HepG2 (cell line): Measurements from ENCODE around the gene TMEM164.

Experiments
- FOXK1 ChIP-seq: sonication (generic); formaldehyde crosslinking; IDR thresholded peaks from 2 replicates; pipeline ENCODE4 v1.4.0; 2020; ENCODE audit warnings: low read depth, missing genetic modification reagents, borderline replicate concordance
- GTF3A ChIP-seq: sonication (generic); formaldehyde crosslinking; conservative IDR thresholded peaks from 2 replicates; pipeline ENCODE4 v1.4.0; 2020; ENCODE audit warnings: mild to moderate bottlenecking, missing genetic modification reagents
- HDAC2 ChIP-seq: sonication (generic); formaldehyde crosslinking; IDR thresholded peaks from 2 replicates; pipeline ENCODE4 v1.4.0; 2020; ENCODE audit warnings: missing genetic modification reagents
- SMAD9 ChIP-seq: sonication (generic); formaldehyde crosslinking; IDR thresholded peaks from 2 replicates; pipeline ENCODE4 v1.5.1; 2020; ENCODE audit warnings: mild to moderate bottlenecking, missing genetic modification reagents
- SRY ChIP-seq: sonication (generic); formaldehyde crosslinking; IDR thresholded peaks from 2 replicates; pipeline ENCODE4 v1.8.0; 2022; ENCODE audit warnings: mild to moderate bottlenecking, missing genetic modification reagents
- YEATS4 ChIP-seq: sonication (generic); formaldehyde crosslinking; IDR thresholded peaks from 2 replicates; pipeline ENCODE4 v1.4.0; 2020; ENCODE audit warnings: missing genetic modification reagents, borderline replicate concordance
- ZFP36 ChIP-seq: fragments of 150-350 bp; IDR thresholded peaks from 2 replicates; pipeline ENCODE4 v1.6.1; 2018; ENCODE audit warnings: borderline replicate concordance, low read length, low read depth; ENCODE audit not compliant: partially characterized antibody
- ZFP37 ChIP-seq: sonication (generic); formaldehyde crosslinking; IDR thresholded peaks from 2 replicates; pipeline ENCODE4 v1.4.0; 2020; ENCODE audit warnings: missing genetic modification reagents, borderline replicate concordance
- TF ChIP-seq, protein P1 (sequence below): sonication (generic); formaldehyde crosslinking; IDR thresholded peaks from 2 replicates; pipeline ENCODE4 v1.5.0; 2020; ENCODE audit warnings: mild to moderate bottlenecking, missing genetic modification reagents, moderate library complexity
- TF ChIP-seq, protein P2 (sequence below): sonication (generic); formaldehyde crosslinking; IDR thresholded peaks from 2 replicates; pipeline ENCODE4 v1.4.0; 2020; ENCODE audit warnings: mild to moderate bottlenecking, missing genetic modification reagents, borderline replicate concordance

DNA sequence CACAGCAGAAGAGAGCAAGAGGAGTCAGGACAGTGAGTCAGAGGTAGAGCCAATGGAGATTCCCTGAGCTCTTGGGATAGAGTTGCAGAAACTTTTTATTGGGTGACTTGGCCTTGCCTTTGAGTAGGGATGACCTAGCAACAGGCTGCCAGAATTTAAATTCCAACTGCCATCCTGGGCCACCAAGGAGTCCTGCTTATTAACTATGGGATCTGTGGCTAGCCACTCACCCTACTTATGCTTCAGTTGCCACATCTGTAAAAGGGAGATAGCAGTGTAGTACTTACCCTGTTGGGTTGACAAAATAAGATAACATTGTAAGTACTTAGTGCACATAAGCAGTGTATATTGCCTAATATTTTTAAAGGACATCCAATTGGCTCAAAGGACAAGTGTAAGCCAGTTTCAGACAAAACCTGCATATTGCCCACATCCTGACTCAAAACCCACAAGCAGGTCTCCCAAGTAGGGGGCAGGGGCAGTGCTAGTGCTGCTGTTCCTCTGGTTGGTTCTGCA lies 43.5 kb upstream of the TMEM164 start:
- TF ChIP-seq SRY (CRISPR knock-in tag) (no peak), ZFP36 (no peak), HDAC2 (CRISPR knock-in tag) (no peak), ZFP37 (CRISPR knock-in tag) (no peak), SMAD9 (CRISPR knock-in tag) (no peak), FOXK1 (CRISPR knock-in tag) (no peak), GTF3A (CRISPR knock-in tag) (no peak), YEATS4 (no peak)
- TF ChIP-seq, protein P1, sequence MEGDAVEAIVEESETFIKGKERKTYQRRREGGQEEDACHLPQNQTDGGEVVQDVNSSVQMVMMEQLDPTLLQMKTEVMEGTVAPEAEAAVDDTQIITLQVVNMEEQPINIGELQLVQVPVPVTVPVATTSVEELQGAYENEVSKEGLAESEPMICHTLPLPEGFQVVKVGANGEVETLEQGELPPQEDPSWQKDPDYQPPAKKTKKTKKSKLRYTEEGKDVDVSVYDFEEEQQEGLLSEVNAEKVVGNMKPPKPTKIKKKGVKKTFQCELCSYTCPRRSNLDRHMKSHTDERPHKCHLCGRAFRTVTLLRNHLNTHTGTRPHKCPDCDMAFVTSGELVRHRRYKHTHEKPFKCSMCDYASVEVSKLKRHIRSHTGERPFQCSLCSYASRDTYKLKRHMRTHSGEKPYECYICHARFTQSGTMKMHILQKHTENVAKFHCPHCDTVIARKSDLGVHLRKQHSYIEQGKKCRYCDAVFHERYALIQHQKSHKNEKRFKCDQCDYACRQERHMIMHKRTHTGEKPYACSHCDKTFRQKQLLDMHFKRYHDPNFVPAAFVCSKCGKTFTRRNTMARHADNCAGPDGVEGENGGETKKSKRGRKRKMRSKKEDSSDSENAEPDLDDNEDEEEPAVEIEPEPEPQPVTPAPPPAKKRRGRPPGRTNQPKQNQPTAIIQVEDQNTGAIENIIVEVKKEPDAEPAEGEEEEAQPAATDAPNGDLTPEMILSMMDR (CRISPR knock-in tag): no peak
- TF ChIP-seq, protein P2, sequence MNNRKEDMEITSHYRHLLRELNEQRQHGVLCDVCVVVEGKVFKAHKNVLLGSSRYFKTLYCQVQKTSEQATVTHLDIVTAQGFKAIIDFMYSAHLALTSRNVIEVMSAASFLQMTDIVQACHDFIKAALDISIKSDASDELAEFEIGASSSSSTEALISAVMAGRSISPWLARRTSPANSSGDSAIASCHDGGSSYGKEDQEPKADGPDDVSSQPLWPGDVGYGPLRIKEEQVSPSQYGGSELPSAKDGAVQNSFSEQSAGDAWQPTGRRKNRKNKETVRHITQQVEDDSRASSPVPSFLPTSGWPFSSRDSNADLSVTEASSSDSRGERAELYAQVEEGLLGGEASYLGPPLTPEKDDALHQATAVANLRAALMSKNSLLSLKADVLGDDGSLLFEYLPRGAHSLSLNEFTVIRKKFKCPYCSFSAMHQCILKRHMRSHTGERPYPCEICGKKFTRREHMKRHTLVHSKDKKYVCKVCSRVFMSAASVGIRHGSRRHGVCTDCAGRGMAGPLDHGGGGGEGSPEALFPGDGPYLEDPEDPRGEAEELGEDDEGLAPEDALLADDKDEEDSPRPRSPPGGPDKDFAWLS (CRISPR knock-in tag): no peak
